BJ (cell line): ENCODE data around the gene BPIFB6. TPM values are rescaled to one million over a fixed set of nuclear protein-coding genes. Genes with fewer than 3 reads are reported as not detected.

Source experiments
- CTCF ChIA-PET: fragments of 350-600 bp; formaldehyde crosslinking; extraction: SDS; loops from one replicate; lab custom pipeline; 2021; ENCODE audit warnings: antibody characterized with exemption, inconsistent platforms; lab: Yijun Ruan, JAX
- POLR2A ChIA-PET: fragments of 300-600 bp; sonication (Branson Sonifier 250); formaldehyde crosslinking; extraction: SDS; loops from one replicate; lab custom pipeline; 2021; ENCODE audit warnings: antibody characterized with exemption; lab: Charles Lee
- DNase-seq: peaks from one replicate; pipeline ENCODE4 v3.0.0-alpha.2; 2011; ENCODE audit warnings: low read depth
- H3K27me3 ChIP-seq: 2 replicates; pipeline ENCODE4 v1.6.0; 2011; ENCODE audit warnings: low read length; ENCODE audit not compliant: control insufficient read depth, insufficient read depth
- H3K36me3 ChIP-seq: 2 replicates; pipeline ENCODE4 v1.5.1; 2011; ENCODE audit warnings: low read length; ENCODE audit not compliant: control insufficient read depth, insufficient read depth
- H3K4me3 ChIP-seq: 2 replicates; pipeline ENCODE4 v1.5.1; 2011; ENCODE audit warnings: low read depth, mild to moderate bottlenecking, control low read depth, low read length
- CTCF ChIP-seq: IDR thresholded peaks from 2 replicates; pipeline ENCODE4 v1.5.1; 2011; ENCODE audit warnings: low read depth, mild to moderate bottlenecking, control low read depth, inconsistent platforms, low read length, moderate library complexity; ENCODE audit not compliant: insufficient read depth
- polyA plus RNA-seq: library from polyadenylated mRNA; depleted of rRNA; stranded (reverse); fragments of >200 nt; gene quantifications from 2 replicates; pipeline ENCODE4 v1.2.3, GENCODE V29; 2011; rRNA removed

BPIFB6 gene
- polyA plus RNA-seq, 1 experiment = not detected

DNA sequence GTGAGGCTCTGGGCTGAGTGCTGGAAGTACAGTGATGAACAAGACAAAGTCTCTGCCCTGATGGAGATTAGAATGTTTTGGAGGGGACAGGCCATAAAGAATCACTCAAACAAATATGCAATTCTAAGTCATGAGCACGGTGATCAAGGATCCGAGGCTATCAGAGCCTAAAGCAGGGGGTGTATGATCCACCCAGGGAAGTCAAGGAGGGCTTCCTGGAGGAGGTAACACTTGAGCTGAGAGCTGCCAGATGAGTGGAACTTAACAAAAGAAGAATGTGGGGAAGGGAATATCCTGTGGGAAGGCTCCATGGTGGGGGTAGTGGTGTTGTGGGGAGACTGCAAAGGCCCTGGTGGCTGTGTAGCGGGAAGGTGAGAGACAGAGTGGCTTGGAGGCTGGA is 60.2 kb downstream of the BPIFB6 start:
- no peak for DNase-seq
- POLR2A ChIA-PET = no interaction called here
- no peaks in the 10 kb centered on the region for H3K36me3 ChIP-seq
- CTCF ChIA-PET = interaction anchor here (0.6 kb wide), 1 partner anchor 170 kb away, joined by 3 read pairs; no protein-coding TSS in a partner anchor
- H3K27me3 ChIP-seq = peaks cover 4% of the 10 kb centered on the region; the same call in 1 of the 2 replicates
- no peak for TF ChIP-seq CTCF
- no peak overlapping the region for H3K4me3 ChIP-seq

DNA sequence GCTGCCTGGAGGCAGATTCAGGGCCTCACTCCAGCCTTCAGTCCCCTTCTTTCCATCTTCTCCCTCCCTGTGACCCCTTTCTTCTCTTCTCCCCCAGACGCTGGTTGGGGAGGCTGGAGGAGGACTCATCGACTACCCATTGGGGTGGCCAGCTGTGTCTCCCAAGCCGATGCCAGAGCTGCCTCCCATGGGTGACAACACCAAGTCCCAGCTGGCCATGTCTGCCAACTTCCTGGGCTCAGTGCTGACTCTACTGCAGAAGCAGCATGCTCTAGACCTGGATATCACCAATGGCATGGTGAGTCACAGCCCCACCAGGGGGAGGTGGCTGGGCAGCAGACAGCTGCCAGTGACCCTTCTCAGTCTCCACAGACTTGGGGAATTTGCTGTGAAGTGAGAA is 60.9 kb downstream of the BPIFB6 start:
- Histone ChIP-seq H3K27me3 (peaks cover 4% of the 10 kb centered on the region; the same call in 1 of the 2 replicates), H3K4me3 (no peak overlapping the region), H3K36me3 (no peaks in the 10 kb centered on the region)
- CTCF ChIA-PET = no interaction called here
- DNase-seq = no peak
- TF ChIP-seq CTCF = no peak
- POLR2A ChIA-PET = no interaction called here

GRCh38 chr20:33093074-33093473 is 61.6 kb downstream of the BPIFB6 start:
- Histone ChIP-seq H3K36me3 (no peaks in the 10 kb centered on the region), H3K27me3 (peaks cover 4% of the 10 kb centered on the region; the same call in 1 of the 2 replicates), H3K4me3 (no peak overlapping the region)
- DNase-seq = no peak
- no peak for TF ChIP-seq CTCF
- POLR2A ChIA-PET = no interaction called here
- CTCF ChIA-PET = no interaction called here

GRCh38 chr20:33093582-33093981 is 62.1 kb downstream of the BPIFB6 start:
- CTCF ChIA-PET = interaction anchor here (1.4 kb wide), 1 partner anchor 10 kb away, joined by 3 read pairs; no protein-coding TSS in a partner anchor
- POLR2A ChIA-PET = no interaction called here
- Histone ChIP-seq H3K27me3 (peaks cover 4% of the 10 kb centered on the region; the same call in 1 of the 2 replicates), H3K36me3 (no peaks in the 10 kb centered on the region), H3K4me3 (no peak overlapping the region)
- DNase-seq = no peak
- no peak for TF ChIP-seq CTCF

Other genes with a start within 250 kb of the BPIFB6 start
- gene MAPRE1, start 211.7 kb upstream of the BPIFB6 start, polyA plus RNA-seq = 61.5 and 99.2 TPM in 2 replicates
- not detected in 2 replicates for gene EFCAB8, start 172.7 kb upstream of the BPIFB6 start, polyA plus RNA-seq
- not detected in 2 replicates for gene SUN5, start 27.2 kb upstream of the BPIFB6 start, polyA plus RNA-seq
- not detected in 2 replicates for gene BPIFB2, start 23.9 kb upstream of the BPIFB6 start, polyA plus RNA-seq
- not detected in 2 replicates for gene BPIFB3, start 22.3 kb downstream of the BPIFB6 start, polyA plus RNA-seq
- not detected in 2 replicates for gene BPIFB4, start 48.0 kb downstream of the BPIFB6 start, polyA plus RNA-seq
- not detected in 2 replicates for gene BPIFA2, start 136.5 kb downstream of the BPIFB6 start, polyA plus RNA-seq
- not detected in 2 replicates for gene BPIFA3, start 185.7 kb downstream of the BPIFB6 start, polyA plus RNA-seq
- gene BPIFA1, start 204.3 kb downstream of the BPIFB6 start, polyA plus RNA-seq = not detected in 2 replicates